H4 (cell line): ENCODE measurements around the gene TNFRSF1B. TPM values are rescaled to one million over a fixed set of nuclear protein-coding genes. Genes with fewer than 3 reads are reported as not detected.

Experiments used
- total RNA-seq: library from RNA; depleted of rRNA; stranded (reverse); fragments of >200 nt; shearing (Covaris generic); gene quantifications from 2 replicates; pipeline ENCODE4 v1.2.3, GENCODE V29; 2014; rRNA removed

TNFRSF1B gene
- total RNA-seq, 1 experiment from 2014 or later: 0.93 TPM

Other genes starting within 250 kb of the TNFRSF1B start
- 29.9 and 38.9 TPM in 2 replicates for gene KIAA2013, start 240.6 kb upstream of the TNFRSF1B start, total RNA-seq
- 105 and 112 TPM in 2 replicates for gene PLOD1, start 232.3 kb upstream of the TNFRSF1B start, total RNA-seq
- gene MFN2, start 186.5 kb upstream of the TNFRSF1B start, total RNA-seq: 38.4 and 40.1 TPM in 2 replicates
- 15.3 and 18.6 TPM in 2 replicates for gene MIIP, start 147.5 kb upstream of the TNFRSF1B start, total RNA-seq
- gene TNFRSF8, start 103.7 kb upstream of the TNFRSF1B start, total RNA-seq: 0.02 TPM in 1 of 2 replicates, not detected in the other
- gene VPS13D, start 63.0 kb downstream of the TNFRSF1B start, total RNA-seq: 6.9 and 9.6 TPM in 2 replicates